HEK293 (cell line): ENCODE measurements around the gene ZNF521.

Experiments
- CTCF ChIA-PET: fragments of 350-600 bp; formaldehyde crosslinking; extraction: SDS; loops from one replicate; lab custom pipeline; 2021; ENCODE audit warnings: antibody characterized with exemption; lab: Yijun Ruan, JAX
- POLR2A ChIA-PET: fragments of 300-600 bp; formaldehyde crosslinking; extraction: SDS; loops from one replicate; lab custom pipeline; 2020; ENCODE audit warnings: antibody characterized with exemption, inconsistent platforms; lab: Yijun Ruan, JAX
- H3K27ac ChIP-seq: fragments of 200-500 bp; sonication (Bioruptor generic); 2 replicates; pipeline ENCODE4 v1.5.1; 2014; ENCODE audit warnings: low read depth, low read length, control low read depth, inconsistent platforms; ENCODE audit errors: extremely low read depth
- H3K36me3 ChIP-seq, 2 experiments: fragments of 200-500 bp in 1 of 2; sonication (Bioruptor generic) in 1 of 2; 1 replicate in 1 of 2; 2 replicates in 1 of 2; pipeline ENCODE4 v1.5.1; 2014 to 2017; ENCODE audit warnings: inconsistent platforms in 2 of 2, low read length in 2 of 2; ENCODE audit not compliant: control insufficient read depth in 2 of 2, insufficient read depth in 1 of 2
- H3K4me1 ChIP-seq: fragments of 200-500 bp; sonication (Bioruptor generic); 2 replicates; pipeline ENCODE4 v1.5.1; 2014; ENCODE audit warnings: mild to moderate bottlenecking, low read length, inconsistent platforms; ENCODE audit not compliant: control insufficient read depth, insufficient read depth
- H3K4me3 ChIP-seq: 2 replicates; pipeline ENCODE4 v1.5.1; 2011; ENCODE audit warnings: low read depth, mild to moderate bottlenecking, control low read depth, low read length, moderate library complexity
- H3K9me3 ChIP-seq: fragments of 200-500 bp; sonication (Bioruptor generic); 2 replicates; pipeline ENCODE4 v1.5.1; 2014; ENCODE audit warnings: low read depth, low read length, inconsistent platforms; ENCODE audit not compliant: control insufficient read depth, insufficient read depth
- AEBP2 ChIP-seq: fragments of 450-650 bp; formaldehyde crosslinking; IDR thresholded peaks from 2 replicates; pipeline ENCODE4 v1.5.1; 2016; ENCODE audit warnings: missing biosample characterization, missing genetic modification characterization, borderline replicate concordance
- CTCF ChIP-seq: fragments of 450-650 bp; formaldehyde crosslinking; IDR thresholded peaks from 2 replicates; pipeline ENCODE4 v1.5.1; 2016; ENCODE audit warnings: missing biosample characterization, missing genetic modification characterization
- FEZF1 ChIP-seq: fragments of 450-650 bp; formaldehyde crosslinking; IDR thresholded peaks from 2 replicates; pipeline ENCODE4 v1.5.1; 2016; ENCODE audit warnings: missing biosample characterization, missing genetic modification characterization
- GFI1B ChIP-seq: fragments of 450-650 bp; formaldehyde crosslinking; IDR thresholded peaks from 2 replicates; pipeline ENCODE4 v1.5.1; 2016; ENCODE audit warnings: missing biosample characterization, missing genetic modification characterization
- GLIS1 ChIP-seq: fragments of 450-650 bp; formaldehyde crosslinking; IDR thresholded peaks from 2 replicates; pipeline ENCODE4 v1.5.1; 2016; ENCODE audit warnings: missing biosample characterization, missing genetic modification characterization
- HIC1 ChIP-seq: fragments of 450-650 bp; formaldehyde crosslinking; IDR thresholded peaks from 2 replicates; pipeline ENCODE4 v1.5.1; 2016; ENCODE audit warnings: missing biosample characterization, missing genetic modification characterization
- KLF10 ChIP-seq: fragments of 450-650 bp; IDR thresholded peaks from 2 replicates; pipeline ENCODE4 v1.5.1; 2018; ENCODE audit warnings: missing biosample characterization, mild to moderate bottlenecking, missing genetic modification characterization
- OVOL3 ChIP-seq: fragments of 450-650 bp; formaldehyde crosslinking; IDR thresholded peaks from 2 replicates; pipeline ENCODE4 v1.5.1; 2016; ENCODE audit warnings: missing biosample characterization, missing genetic modification characterization
- PRDM1 ChIP-seq: fragments of 450-650 bp; formaldehyde crosslinking; IDR thresholded peaks from 2 replicates; pipeline ENCODE4; 2016; ENCODE audit warnings: missing biosample characterization, missing genetic modification characterization
- PRDM6 ChIP-seq: fragments of 450-650 bp; formaldehyde crosslinking; IDR thresholded peaks from 2 replicates; pipeline ENCODE4 v1.5.1; 2017; ENCODE audit warnings: missing biosample characterization, missing genetic modification characterization
- SALL2 ChIP-seq: fragments of 450-650 bp; formaldehyde crosslinking; IDR thresholded peaks from 2 replicates; pipeline ENCODE4 v1.5.0; 2017; ENCODE audit warnings: missing biosample characterization, mild to moderate bottlenecking, missing genetic modification characterization, borderline replicate concordance
- SCRT2 ChIP-seq: fragments of 450-650 bp; formaldehyde crosslinking; IDR thresholded peaks from 2 replicates; pipeline ENCODE4 v1.5.1; 2016; ENCODE audit warnings: missing biosample characterization, missing genetic modification characterization
- TRIM28 ChIP-seq: IDR thresholded peaks from 2 replicates; pipeline ENCODE4 v1.6.1; 2011; ENCODE audit warnings: low read length, control low read depth, borderline replicate concordance
- TSHZ1 ChIP-seq: fragments of 450-650 bp; formaldehyde crosslinking; IDR thresholded peaks from 2 replicates; pipeline ENCODE4 v1.5.1; 2016; ENCODE audit warnings: missing biosample characterization, missing genetic modification characterization, borderline replicate concordance
- ZNF140 ChIP-seq: fragments of 450-650 bp; formaldehyde crosslinking; IDR thresholded peaks from 2 replicates; pipeline ENCODE4 v1.5.1; 2016; ENCODE audit warnings: missing biosample characterization, missing genetic modification characterization
- ZNF266 ChIP-seq: fragments of 450-650 bp; formaldehyde crosslinking; IDR thresholded peaks from 2 replicates; pipeline ENCODE4 v1.5.1; 2016; ENCODE audit warnings: missing biosample characterization, missing genetic modification characterization, low read depth
- ZNF292 ChIP-seq: fragments of 450-650 bp; formaldehyde crosslinking; IDR thresholded peaks from 2 replicates; pipeline ENCODE4 v1.5.1; 2016; ENCODE audit warnings: low read depth, missing biosample characterization, missing genetic modification characterization, borderline replicate concordance
- ZNF473 ChIP-seq: fragments of 450-650 bp; formaldehyde crosslinking; IDR thresholded peaks from 2 replicates; pipeline ENCODE4 v1.5.1; 2017; ENCODE audit warnings: missing biosample characterization, missing genetic modification characterization
- ZNF610 ChIP-seq: fragments of 450-650 bp; formaldehyde crosslinking; IDR thresholded peaks from 2 replicates; pipeline ENCODE4 v1.5.1; 2016; ENCODE audit warnings: missing biosample characterization, missing genetic modification characterization, borderline replicate concordance
- ZNF621 ChIP-seq: fragments of 450-650 bp; formaldehyde crosslinking; IDR thresholded peaks from 2 replicates; pipeline ENCODE4 v1.5.1; 2017; ENCODE audit warnings: missing biosample characterization, missing genetic modification characterization
- ZNF701 ChIP-seq: fragments of 450-650 bp; formaldehyde crosslinking; IDR thresholded peaks from 2 replicates; pipeline ENCODE4 v1.5.1; 2016; ENCODE audit warnings: missing biosample characterization, missing genetic modification characterization
- ZNF777 ChIP-seq: fragments of 450-650 bp; formaldehyde crosslinking; IDR thresholded peaks from 2 replicates; pipeline ENCODE4 v1.5.1; 2017; ENCODE audit warnings: missing biosample characterization, missing genetic modification characterization, borderline replicate concordance

ZNF521 gene

GRCh38 chr18:25233528-25234321 lies 118.2 kb downstream of the ZNF521 start:
- H3K9me3 ChIP-seq = no peaks in the 10 kb centered on the region
- H3K4me3 ChIP-seq = no peak overlapping the region

GRCh38 chr18:25231327-25231691 lies 120.7 kb downstream of the ZNF521 start:
- POLR2A ChIA-PET = no interaction called here
- Histone ChIP-seq H3K9me3 (no peaks in the 10 kb centered on the region), H3K4me3 (no peak overlapping the region), H3K27ac (no peak overlapping the region), H3K4me1 (peaks cover 7% of the 10 kb centered on the region; the same call in 1 of the 2 replicates), H3K36me3 (peaks cover 0 to 12% of the 10 kb centered on the region in 2 experiments; a peak in 1 of 3 replicates)
- TF ChIP-seq ZNF140 (tag by site-specific recombination) (no peak), ZNF610 (tag by site-specific recombination) (no peak), ZNF473 (tag by site-specific recombination) (no peak), KLF10 (tag by site-specific recombination) (no peak), OVOL3 (tag by site-specific recombination) (no peak), HIC1 (tag by site-specific recombination) (no peak), ZNF292 (no peak), PRDM1 (no peak), GFI1B (tag by site-specific recombination) (no peak), CTCF (tag by site-specific recombination) (no peak), ZNF777 (tag by site-specific recombination) (no peak), AEBP2 (no peak), SALL2 (tag by site-specific recombination) (no peak), ZNF701 (no peak), GLIS1 (no peak), TSHZ1 (no peak)
- CTCF ChIA-PET = no interaction called here

More at GRCh38 chr18:25233528-25234321, 118.2 kb downstream of the ZNF521 start:
- Histone ChIP-seq H3K4me1 (peaks cover 7% of the 10 kb centered on the region; the same call in 1 of the 2 replicates), H3K27ac (no peak overlapping the region), H3K36me3 (no peaks in the 10 kb centered on the region)
- ChIA-PET POLR2A (interaction anchor here (0.6 kb wide), 1 partner anchor 406 kb away, joined by 3 read pairs; no protein-coding TSS in a partner anchor), CTCF (interaction anchor here (0.7 to 1.2 kb wide), 2 partner anchors 10 to 33 kb away, joined by 3 to 5 read pairs; no protein-coding TSS in a partner anchor)
- TF ChIP-seq ZNF266 (tag by site-specific recombination) = no peak
- TF ChIP-seq PRDM1 = peak; percentile 36
- TF ChIP-seq SCRT2 (tag by site-specific recombination) = peak; percentile 52; the same call in 1 of the 2 replicates
- TF ChIP-seq FEZF1 = peak; percentile 61; the same call in 1 of the 2 replicates
- TF ChIP-seq PRDM6 (tag by site-specific recombination) = peak; percentile 64
- peak; percentile 60; the same call in 1 of the 2 replicates for TF ChIP-seq TRIM28
- TF ChIP-seq ZNF621 (tag by site-specific recombination) = no peak
